HCT116 (cell line): ENCODE measurements around the gene ALDH3A2. TPM values are rescaled to one million over a fixed set of nuclear protein-coding genes. Genes with fewer than 3 reads are reported as not detected.

ENCODE experiments used
- ATAC-seq: fragments of 200-7000 bp; cut with Tn5 transposase; 2 replicates; pipeline ENCODE4 v1.9.1; 2020; ENCODE audit warnings: mild to moderate bottlenecking, moderate library complexity
- BruUV-seq: library from RNA; stranded (reverse); fragments of 400-500 nt; replicated peaks from 2 replicates; lab custom pipeline; 2021; lab: Mats Ljungman, UMichigan
- CTCF ChIA-PET: fragments of 300-600 bp; sonication (Branson Sonifier 250); formaldehyde crosslinking; loops from one replicate; lab custom pipeline; 2021; ENCODE audit warnings: antibody characterized with exemption; lab: Charles Lee
- POLR2A ChIA-PET: fragments of 300-600, 350-600 bp; sonication (Branson Sonifier 250); formaldehyde crosslinking; loops from one replicate; lab custom pipeline; 2021; ENCODE audit warnings: antibody characterized with exemption; lab: Charles Lee
- RAD21 ChIA-PET, 2 experiments: fragments of 300-600 bp; sonication (Branson Sonifier 250); formaldehyde crosslinking; loops; one replicate each; lab custom pipeline; 2023; ENCODE audit warnings: low total read pairs in 2 of 2; ENCODE audit not compliant: uncharacterized antibody in 2 of 2, unreplicated experiment in 2 of 2, low non-redundant PET in 1 of 2; lab: Charles Lee
- DNase-seq: peaks from one replicate; pipeline ENCODE4 v3.0.0-alpha.2; 2010; ENCODE audit warnings: low read depth, low spot score
- H2AFZ ChIP-seq: fragments of 200-600 bp; shearing (Covaris generic), sonication (generic); 2 replicates; pipeline ENCODE4 v1.6.1; 2017; ENCODE audit warnings: low read depth, mixed run types, mixed read lengths, antibody characterized with exemption, low read length; ENCODE audit not compliant: poor library complexity, severe bottlenecking
- H3K27ac ChIP-seq: 2 replicates; pipeline ENCODE4 v1.5.1; 2012; ENCODE audit warnings: low read depth, low read length
- H3K27me3 ChIP-seq: fragments of 200-600 bp; sonication (generic); 2 replicates; pipeline ENCODE4 v1.6.1; 2016; ENCODE audit warnings: mixed run types, low read length, mixed read lengths; ENCODE audit not compliant: insufficient read depth
- H3K36me3 ChIP-seq, 2 experiments: fragments of 200-500 bp in 1 of 2; fragments of 200-600 bp in 1 of 2; sonication (Bioruptor generic) in 1 of 2; sonication (generic) in 1 of 2; 2 replicates each; pipeline versions ENCODE4 v1.5.1 to v1.6.1; 2014 to 2016; ENCODE audit warnings: low read length in 2 of 2, inconsistent platforms in 1 of 2, mixed read lengths in 1 of 2, mixed run types in 1 of 2; ENCODE audit not compliant: insufficient read depth in 2 of 2, control insufficient read depth in 1 of 2
- H3K4me1 ChIP-seq, 2 experiments: fragments of 200-600 bp in 1 of 2; sonication (generic) in 1 of 2; 2 replicates each; pipeline versions ENCODE4 v1.5.1 to v1.6.1; 2012 to 2017; ENCODE audit warnings: low read length in 2 of 2, inconsistent platforms in 1 of 2, mild to moderate bottlenecking in 1 of 2, mixed read lengths in 1 of 2, mixed run types in 1 of 2, moderate library complexity in 1 of 2; ENCODE audit not compliant: insufficient read depth in 2 of 2, control insufficient read depth in 1 of 2
- H3K4me2 ChIP-seq: fragments of 200-600 bp; sonication (generic); 2 replicates; pipeline ENCODE4 v1.6.1; 2017; ENCODE audit warnings: mixed run types, low read length, mixed read lengths
- H3K4me3 ChIP-seq, 2 experiments: fragments of 200-600 bp in 1 of 2; sonication (generic) in 1 of 2; replicated peaks in 1 of 2; 2 replicates each; pipeline ENCODE4 v1.5.1; 2011 to 2016; ENCODE audit warnings: low read length in 2 of 2, control low read depth in 1 of 2, low read depth in 1 of 2, mild to moderate bottlenecking in 1 of 2, mixed read lengths in 1 of 2, mixed run types in 1 of 2
- H3K79me2 ChIP-seq: fragments of 200-600 bp; sonication (generic); 2 replicates; pipeline ENCODE4 v1.6.1; 2017; ENCODE audit warnings: mild to moderate bottlenecking, mixed run types, low read length, moderate library complexity, mixed read lengths; ENCODE audit not compliant: insufficient read depth
- H3K9ac ChIP-seq: fragments of 200-600 bp; sonication (generic); 2 replicates; pipeline ENCODE4 v1.6.1; 2016; ENCODE audit warnings: low read length, mixed read lengths
- H3K9me2 ChIP-seq: fragments of 200-600 bp; sonication (generic), shearing (Covaris generic); 2 replicates; pipeline ENCODE4 v1.6.1; 2017; ENCODE audit warnings: mixed run types, mild to moderate bottlenecking, moderate library complexity; ENCODE audit not compliant: insufficient read depth
- H3K9me3 ChIP-seq, 2 experiments: fragments of 200-500 bp in 1 of 2; fragments of 200-600 bp in 1 of 2; sonication (Bioruptor generic) in 1 of 2; sonication (generic) in 1 of 2; 2 replicates each; pipeline ENCODE4 v1.6.1; 2014 to 2017; ENCODE audit warnings: low read length in 2 of 2, mixed read lengths in 2 of 2, inconsistent platforms in 1 of 2, low read depth in 1 of 2, mild to moderate bottlenecking in 1 of 2, mixed run types in 1 of 2, moderate library complexity in 1 of 2; ENCODE audit not compliant: control insufficient read depth in 1 of 2, insufficient read depth in 1 of 2
- H4K20me1 ChIP-seq: fragments of 200-600 bp; sonication (generic), shearing (Covaris generic); 2 replicates; pipeline ENCODE4 v1.6.1; 2017; ENCODE audit warnings: mixed run types, mild to moderate bottlenecking, moderate library complexity; ENCODE audit not compliant: insufficient read depth
- ATF3 ChIP-seq: IDR thresholded peaks from 2 replicates; pipeline ENCODE4 v1.6.1; 2012
- CBX3 ChIP-seq: IDR thresholded peaks from 2 replicates; pipeline ENCODE4 v1.6.1; 2012; ENCODE audit warnings: low read depth
- CEBPB ChIP-seq: IDR thresholded peaks from 2 replicates; pipeline ENCODE4 v1.6.1; 2012; ENCODE audit warnings: low read depth
- CTCF ChIP-seq, 3 experiments: fragments of 200-600 bp in 1 of 3; sonication (generic) in 1 of 3; IDR thresholded peaks in 2 of 3; conservative IDR thresholded peaks in 1 of 3; 2 replicates each; pipeline ENCODE4 v1.5.1; 2012 to 2017; ENCODE audit warnings: low read depth in 2 of 3, low read length in 2 of 3, antibody characterized with exemption in 1 of 3, borderline replicate concordance in 1 of 3, control low read depth in 1 of 3, mild to moderate bottlenecking in 1 of 3, mixed read lengths in 1 of 3, mixed run types in 1 of 3, moderate library complexity in 1 of 3; ENCODE audit not compliant: insufficient read depth in 1 of 3
- EGR1 ChIP-seq: IDR thresholded peaks from 2 replicates; pipeline ENCODE4 v1.6.1; 2012; ENCODE audit warnings: low read depth
- MAX ChIP-seq: IDR thresholded peaks from 2 replicates; pipeline ENCODE4 v1.6.1; 2012
- POLR2A ChIP-seq: IDR thresholded peaks from 2 replicates; pipeline ENCODE4 v1.7.0; 2011; ENCODE audit warnings: borderline replicate concordance; ENCODE audit not compliant: insufficient read depth, insufficient read length; ENCODE audit errors: extremely low read depth
- POLR2AphosphoS5 ChIP-seq: IDR thresholded peaks from 2 replicates; pipeline ENCODE4 v1.6.1; 2011; ENCODE audit warnings: mild to moderate bottlenecking, low read depth, low read length, moderate library complexity
- RAD21 ChIP-seq: IDR thresholded peaks from 2 replicates; pipeline ENCODE4 v1.6.1; 2012; ENCODE audit warnings: low read depth, mild to moderate bottlenecking
- REST ChIP-seq: IDR thresholded peaks from 2 replicates; pipeline ENCODE4 v1.6.1; 2012; ENCODE audit warnings: low read depth
- SIN3A ChIP-seq: IDR thresholded peaks from 2 replicates; pipeline ENCODE4 v1.6.1; 2012; ENCODE audit warnings: low read depth
- SP1 ChIP-seq: IDR thresholded peaks from 2 replicates; pipeline ENCODE4 v1.6.1; 2012; ENCODE audit warnings: low read depth
- SRF ChIP-seq: IDR thresholded peaks from 2 replicates; pipeline ENCODE4 v1.6.1; 2012; ENCODE audit warnings: low read depth
- ZNF274 ChIP-seq: fragments of 200-500 bp; sonication (Bioruptor generic); IDR thresholded peaks from 2 replicates; pipeline ENCODE4 v1.6.1; 2014; ENCODE audit warnings: mild to moderate bottlenecking, low read depth, low read length, inconsistent platforms
- intact Hi-C: fragments of 100-400 bp; cut with micrococcal nuclease; formaldehyde crosslinking; loops from 2 replicates; pipeline ENCODE4 v1.10.0; 2022
- total RNA-seq: library from RNA; stranded (reverse); gene quantifications from one replicate; pipeline ENCODE4 v1.2.1, GENCODE V29; 2021; ENCODE audit not compliant: unreplicated experiment

The ALDH3A2 gene
- total RNA-seq, 1 experiment from 2014 or later: 86.8 TPM

GRCh38 chr17:19661121-19661520, 12.6 kb downstream of the ALDH3A2 start:
- Histone ChIP-seq H3K9me2 (no peaks in the 10 kb centered on the region), H3K36me3 (peaks cover 23 to 24% of the 10 kb centered on the region in 2 experiments; a peak in 2 of 4 replicates), H4K20me1 (no peaks in the 10 kb centered on the region), H3K79me2 (no peaks in the 10 kb centered on the region; the same call in 1 of the 2 replicates), H3K4me2 (no peak overlapping the region), H3K4me3 (no peak overlapping the region), H3K27ac (no peak overlapping the region), H3K27me3 (no peaks in the 10 kb centered on the region), H3K9ac (no peak overlapping the region), H2AFZ (no peak overlapping the region), H3K4me1 (no peaks in the 10 kb centered on the region), H3K9me3 (no peaks in the 10 kb centered on the region)
- no peak for ATAC-seq
- ChIA-PET CTCF (no interaction called here), RAD21 (no interaction called here), POLR2A (no interaction called here)
- intact Hi-C loops: no loop called here
- no peak for TF ChIP-seq SP1
- TF ChIP-seq POLR2AphosphoS5: no peak
- TF ChIP-seq ZNF274: no peak
- TF ChIP-seq RAD21: no peak
- no peak for TF ChIP-seq ATF3
- TF ChIP-seq CBX3: no peak
- TF ChIP-seq MAX: no peak
- no peak for TF ChIP-seq POLR2A
- no peak for TF ChIP-seq EGR1
- TF ChIP-seq SRF: no peak
- TF ChIP-seq CEBPB: no peak
- no peak for DNase-seq
- no TSS peak for BruUV-seq

GRCh38 chr17:19663097-19663496, 14.5 kb downstream of the ALDH3A2 start:
- no peaks in the 10 kb centered on the region for H3K4me1 ChIP-seq
- H3K27me3 ChIP-seq: no peaks in the 10 kb centered on the region
- ATAC-seq: no peak
- no peak overlapping the region for H3K9ac ChIP-seq
- intact Hi-C loops: no loop called here
- H3K4me3 ChIP-seq: no peak overlapping the region
- H3K4me2 ChIP-seq: no peak overlapping the region
- TF ChIP-seq POLR2AphosphoS5: no peak
- no peak for TF ChIP-seq REST
- TF ChIP-seq MAX: no peak
- TF ChIP-seq SP1: no peak
- TF ChIP-seq CTCF (IDR thresholded peaks at IDR 0.05 in 2 of 3, conservative IDR thresholded peaks at IDR 0.05 in 1 of 3; ENCODE audit: borderline replicate concordance in 1 of 3, insufficient read depth in 1 of 3, low read depth in 2 of 3, low read length in 2 of 3): no peak
- no peak for TF ChIP-seq SRF
- TF ChIP-seq EGR1: no peak
- TF ChIP-seq SIN3A: no peak
- TF ChIP-seq, all 23 proteins: peak for 0
- H4K20me1 ChIP-seq: no peaks in the 10 kb centered on the region
- H3K9me3 ChIP-seq: no peaks in the 10 kb centered on the region
- ChIA-PET CTCF (no interaction called here), RAD21 (no interaction called here), POLR2A (no interaction called here)
- no peak for DNase-seq
- no TSS peak for BruUV-seq
- H2AFZ ChIP-seq: no peak overlapping the region
- H3K79me2 ChIP-seq: no peaks in the 10 kb centered on the region; the same call in 1 of the 2 replicates
- H3K27ac ChIP-seq: no peak overlapping the region
- H3K36me3 ChIP-seq: peaks cover 19 to 25% of the 10 kb centered on the region in 2 experiments; a peak in 2 of 4 replicates
- H3K9me2 ChIP-seq: no peaks in the 10 kb centered on the region
